ENCODE data around the gene WNT7B. TPM values are rescaled to one million over a fixed set of nuclear protein-coding genes. Genes with fewer than 3 reads are reported as not detected.

WNT7B gene
- total RNA-seq, 1 donor from 2014 or later: 8.4 TPM

GRCh38 chr22:45952151-45952550 lies 24.8 kb downstream of the WNT7B start:
- no peak for ATAC-seq

DNA sequence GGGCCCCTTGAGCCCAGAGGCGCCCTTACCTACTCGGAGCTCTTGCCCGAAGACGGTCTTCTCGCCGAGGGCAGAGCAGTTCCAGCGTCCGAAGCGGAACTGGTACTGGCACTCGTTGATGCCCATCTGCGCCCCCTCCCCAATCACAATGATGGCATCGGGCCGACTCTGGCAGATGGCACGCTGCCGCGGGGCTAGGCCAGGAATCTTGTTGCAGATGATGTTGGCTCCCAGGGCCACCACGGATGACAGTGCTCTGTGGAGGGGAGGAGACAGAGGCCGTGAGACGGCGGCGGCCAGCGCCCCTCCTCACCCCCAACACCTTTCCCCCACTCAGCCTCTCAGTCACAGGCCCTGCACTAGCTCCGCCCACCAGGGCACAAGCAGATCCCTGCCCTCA lies 27.1 kb downstream of the WNT7B start:
- no peak for ATAC-seq

DNA sequence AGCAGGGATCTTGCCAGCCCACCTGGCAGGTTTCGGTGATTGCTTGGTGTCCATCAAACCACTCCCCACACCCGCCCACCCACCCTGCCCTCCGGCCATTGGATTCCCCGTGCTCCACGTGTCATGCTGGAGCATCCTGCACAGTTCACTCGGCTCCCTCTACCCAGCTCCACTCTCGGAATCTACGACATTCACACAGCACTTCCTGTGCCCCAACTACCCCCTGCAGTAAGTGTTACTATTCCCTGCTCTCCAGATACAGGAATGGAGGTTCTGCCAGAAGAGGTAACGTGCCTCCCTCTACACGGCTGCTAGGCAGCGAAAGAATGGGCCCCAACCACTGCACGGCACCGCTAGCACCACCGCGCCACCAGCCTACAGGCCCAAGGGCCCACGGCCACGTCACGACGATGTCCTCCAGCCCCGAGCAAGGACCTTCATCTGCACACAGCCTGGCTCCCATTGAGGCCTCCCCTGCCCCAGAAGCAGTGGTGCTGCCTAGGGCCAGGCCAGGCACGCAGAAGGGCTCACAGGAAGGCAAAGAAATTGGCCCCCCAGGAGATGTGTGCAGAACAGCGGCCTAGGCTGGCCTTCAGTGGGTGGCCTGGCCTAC lies 27.6 kb downstream of the WNT7B start:
- no peak for ATAC-seq

GRCh38 chr22:45948081-45948648 lies 28.8 kb downstream of the WNT7B start:
- peak; percentile 29 for ATAC-seq

DNA sequence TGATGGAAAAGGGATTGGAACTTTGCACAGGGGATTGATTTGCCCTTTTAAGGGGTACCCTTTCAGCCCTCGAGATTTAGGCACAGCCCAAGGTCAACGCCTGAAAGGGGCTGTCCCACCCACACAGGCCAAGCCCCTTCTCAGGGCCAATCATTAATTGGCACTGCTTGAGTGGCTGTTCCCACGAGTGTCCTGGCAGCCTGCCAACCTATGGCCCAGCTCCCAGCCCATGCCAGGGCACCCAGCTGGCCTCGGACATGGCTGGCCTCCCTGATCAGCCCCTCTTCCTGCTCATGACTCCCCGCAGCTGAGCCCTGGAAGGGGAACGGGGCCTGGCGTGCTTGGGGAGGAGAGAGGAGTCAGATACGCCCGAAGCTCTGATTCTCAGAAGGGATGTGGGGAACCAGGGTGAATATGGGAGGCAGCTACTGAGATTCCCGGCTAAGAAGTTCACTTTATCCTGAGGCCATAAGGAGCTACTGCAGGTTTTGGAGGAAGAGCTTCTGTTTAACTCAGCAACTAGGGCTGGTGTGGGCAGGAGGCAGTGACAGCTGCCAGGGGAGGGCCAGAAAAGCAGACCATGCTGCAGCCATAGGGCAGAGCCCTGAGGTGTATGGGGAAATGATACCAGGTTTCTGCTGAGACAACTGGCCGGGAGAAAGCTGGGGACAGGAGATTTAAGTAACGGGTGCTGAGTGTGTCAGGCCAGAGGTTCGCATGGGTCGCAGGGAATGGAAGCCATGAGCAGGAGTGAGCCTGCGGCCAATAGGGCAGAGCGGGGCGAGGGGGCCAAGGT lies 30.0 kb downstream of the WNT7B start:
- no peak for ATAC-seq

- no peak for ATAC-seq
Measured at GRCh38 chr22:45945621-45946106, 31.3 kb downstream of the WNT7B start.

GRCh38 chr22:45942787-45943493 lies 34.0 kb downstream of the WNT7B start:
- ATAC-seq: peak; percentile 82

GRCh38 chr22:45942344-45942743 lies 34.6 kb downstream of the WNT7B start:
- ATAC-seq: peak; percentile 17

DNA sequence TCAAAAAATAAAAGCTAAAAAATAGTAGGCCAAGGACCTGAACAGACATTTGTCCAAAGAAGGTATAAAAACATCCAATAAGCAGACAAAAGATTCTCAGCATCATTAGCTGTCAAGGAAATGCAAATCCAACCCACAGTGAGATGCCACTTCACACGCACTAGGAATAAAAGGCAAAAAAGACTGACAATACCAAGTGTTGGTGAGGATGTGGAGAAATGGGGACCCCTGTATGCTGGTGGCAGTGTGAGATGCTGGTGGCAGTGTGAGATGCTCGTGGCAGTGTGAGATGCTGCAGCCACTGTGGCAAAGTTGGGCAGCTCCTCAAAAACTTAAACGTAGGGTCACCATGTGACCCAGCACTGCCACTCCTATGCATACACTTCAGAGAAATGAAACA lies 38.0 kb downstream of the WNT7B start:
- ATAC-seq: no peak

- ATAC-seq: no peak
Measured at GRCh38 chr22:45937960-45938359, 39.0 kb downstream of the WNT7B start.

GRCh38 chr22:45935573-45935972 lies 41.4 kb downstream of the WNT7B start:
- ATAC-seq: no peak

DNA sequence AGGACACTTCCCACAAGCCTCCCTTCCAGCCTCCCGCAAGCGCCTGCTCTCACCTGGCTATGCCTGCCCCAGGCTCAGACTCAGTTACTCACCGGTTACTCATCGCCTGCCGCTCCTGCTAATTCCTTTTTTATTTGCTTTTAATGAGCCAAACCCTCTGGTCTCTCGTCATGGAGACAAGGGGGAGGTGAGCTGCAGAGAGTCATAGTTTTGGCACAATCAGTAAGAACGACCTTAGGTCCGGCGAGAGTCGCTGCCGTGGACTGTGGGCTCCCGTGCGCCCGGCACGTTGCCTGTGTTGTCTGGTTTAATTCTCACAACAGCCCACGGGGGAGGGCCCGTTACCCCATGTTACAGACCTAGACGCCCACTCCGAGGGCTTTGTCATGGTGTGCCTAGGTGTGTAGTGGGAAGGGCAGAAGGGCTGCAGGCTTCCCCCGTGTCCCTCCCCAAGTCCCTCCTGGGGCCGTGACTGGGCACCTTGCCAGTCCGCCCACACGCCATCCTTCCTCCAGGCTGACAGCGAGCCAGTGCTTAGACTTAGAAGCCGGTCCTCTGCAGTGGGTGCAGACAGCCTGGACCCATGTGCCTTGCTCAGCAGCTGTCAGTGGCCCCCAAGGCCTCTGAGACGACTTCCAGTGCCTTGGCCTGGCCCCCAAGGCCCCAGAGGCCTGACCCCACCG lies 42.2 kb downstream of the WNT7B start:
- ATAC-seq: peak; percentile 92

GRCh38 chr22:45934168-45934564 lies 42.8 kb downstream of the WNT7B start:
- peak; percentile 5 for ATAC-seq

- ATAC-seq: no peak
Measured at GRCh38 chr22:45933506-45934167, 43.3 kb downstream of the WNT7B start.

GRCh38 chr22:45932071-45932470 lies 44.9 kb downstream of the WNT7B start:
- no peak for ATAC-seq

DNA sequence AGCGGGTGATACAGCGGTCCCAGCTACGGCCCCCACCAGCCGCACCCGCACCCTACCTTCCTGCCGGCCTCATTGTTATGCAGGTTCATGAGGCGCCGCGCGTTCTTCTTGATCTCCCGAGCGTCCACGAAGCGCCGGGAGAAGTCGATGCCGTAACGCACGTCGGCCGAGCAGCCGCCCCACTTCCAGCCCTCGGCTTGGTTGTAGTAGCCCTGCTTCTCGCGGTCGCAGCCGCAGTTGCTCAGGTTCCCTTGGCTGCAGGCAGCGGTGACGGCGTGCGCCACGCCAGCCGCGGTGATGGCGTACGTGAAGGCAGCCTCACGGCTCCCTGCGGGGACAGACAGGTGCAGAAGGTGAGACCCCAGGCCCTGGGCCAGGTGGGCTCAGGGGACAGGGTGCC lies 45.9 kb downstream of the WNT7B start:
- ATAC-seq: no peak

DNA sequence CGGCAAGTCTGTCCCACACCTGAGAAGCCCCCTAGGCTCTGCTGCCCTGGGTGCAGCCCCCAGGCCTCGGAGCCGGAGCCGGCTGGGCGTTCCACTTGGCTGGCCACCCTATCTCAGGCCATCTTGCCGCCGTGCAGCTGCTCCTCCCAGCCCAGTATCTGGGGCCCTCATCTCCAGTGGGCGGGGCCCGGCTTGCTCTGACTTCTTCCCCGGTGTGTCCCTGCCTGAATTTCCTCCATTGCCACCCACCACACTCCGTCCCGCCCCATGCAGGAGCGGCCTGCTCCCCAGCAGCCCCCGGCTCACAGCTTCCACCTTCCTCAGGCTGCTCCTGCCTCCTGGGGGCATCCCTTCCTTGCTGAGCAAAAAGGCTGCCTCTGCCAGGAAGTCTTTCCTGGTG lies 46.6 kb downstream of the WNT7B start:
- ATAC-seq: no peak

GRCh38 chr22:45929649-45930048 lies 47.3 kb downstream of the WNT7B start:
- no peak for ATAC-seq

DNA sequence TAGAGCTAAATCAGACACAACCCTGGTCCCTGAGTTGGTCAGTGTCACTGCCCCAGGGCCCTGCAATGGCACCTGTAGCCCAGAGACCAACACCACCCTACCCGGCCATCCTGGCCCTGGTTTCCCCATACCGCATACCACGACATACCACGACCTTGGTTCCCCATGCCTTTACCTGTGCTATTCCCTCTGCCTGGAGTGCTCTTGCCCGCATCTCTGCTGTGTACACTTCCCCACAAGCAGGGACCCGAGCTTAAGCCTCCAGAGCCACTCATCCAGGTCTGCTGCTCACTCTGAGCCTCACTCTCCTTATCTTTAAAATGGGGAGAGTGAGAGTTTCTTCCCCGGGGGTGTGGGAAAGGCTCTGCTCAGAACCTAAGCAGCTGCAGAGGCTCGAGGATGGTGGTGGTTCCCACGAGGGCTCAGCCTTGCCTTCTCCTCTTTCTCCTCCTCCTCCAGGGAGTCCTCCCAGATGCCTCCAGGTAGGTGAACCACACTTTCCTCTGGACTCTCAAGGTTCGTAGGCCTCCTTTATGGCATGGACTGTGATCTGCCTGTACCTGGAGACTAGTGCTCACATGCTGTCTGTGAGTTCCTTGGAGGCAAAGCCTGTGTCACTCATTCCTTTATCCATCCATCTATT lies 48.1 kb downstream of the WNT7B start:
- no peak for ATAC-seq

DNA sequence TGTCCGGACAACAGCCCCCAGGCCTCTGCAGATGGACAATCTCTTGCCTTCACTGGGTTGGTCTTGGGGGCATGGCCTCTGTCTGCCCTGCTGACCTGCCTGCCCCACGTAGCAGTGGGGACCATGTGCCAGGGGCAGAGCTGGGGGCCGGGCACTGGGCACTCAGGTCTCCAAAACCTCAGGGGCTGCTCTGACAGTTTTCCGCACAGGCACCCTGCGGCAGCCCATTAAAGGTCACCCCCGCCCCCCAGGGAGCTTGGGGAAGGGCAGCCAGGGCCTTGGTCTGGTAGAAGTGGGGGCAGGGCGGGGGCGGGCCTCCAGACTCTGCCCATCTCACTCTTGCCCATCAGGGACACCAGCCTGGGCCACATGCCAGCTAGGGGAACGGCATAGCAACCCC lies 49.9 kb downstream of the WNT7B start:
- no peak for ATAC-seq

- no peak for ATAC-seq
Measured at GRCh38 chr22:45926433-45926832, 50.5 kb downstream of the WNT7B start.

Measured in esophagus mucosa (tissue), 1 donor.